Activated CD8-positive, alpha-beta memory T cell treated with anti-CD3 and anti-CD28 coated beads, Interleukin-2, amount 10 ng/mL, durations not matched to agents 7 days and 5 days (primary cell): ENCODE measurements around the gene GJB4. TPM values are rescaled to one million over a fixed set of nuclear protein-coding genes. Genes with fewer than 3 reads are reported as not detected.

Experiments
- ATAC-seq: fragments of 150-1000 bp; cut with Tn5 transposase; one replicate; pipeline ENCODE4 v1.10.0; 2021; ENCODE audit warnings: moderate library complexity
- CTCF ChIA-PET: fragments of 350-600 bp; sonication (Branson Sonifier 250); formaldehyde crosslinking; loops from one replicate; lab custom pipeline; 2021; ENCODE audit warnings: antibody characterized with exemption; lab: Charles Lee
- DNase-seq: peaks from one replicate; pipeline ENCODE4 v3.0.0-alpha.2; 2020
- H3K27ac Mint-ChIP-seq: one replicate; pipeline ENCODE4 v1.8.0; 2021; ENCODE audit warnings: mild to moderate bottlenecking, mixed read lengths
- H3K27me3 Mint-ChIP-seq: one replicate; pipeline ENCODE4 v1.8.0; 2021; ENCODE audit warnings: mixed read lengths
- H3K36me3 Mint-ChIP-seq: one replicate; pipeline ENCODE4 v1.8.0; 2021; ENCODE audit warnings: mild to moderate bottlenecking, mixed read lengths
- H3K4me1 Mint-ChIP-seq: one replicate; pipeline ENCODE4 v1.8.0; 2021; ENCODE audit warnings: mixed read lengths
- H3K4me3 Mint-ChIP-seq: one replicate; pipeline ENCODE4 v1.8.0; 2021; ENCODE audit warnings: mild to moderate bottlenecking, moderate library complexity, mixed read lengths
- H3K9me3 Mint-ChIP-seq: one replicate; pipeline ENCODE4 v1.8.0; 2022; ENCODE audit warnings: low read depth, mixed read lengths
- total RNA-seq, 2 experiments: library from RNA; stranded (reverse); gene quantifications; one replicate each; pipeline ENCODE4 v1.2.3, GENCODE V29; 2021

Gene GJB4
- total RNA-seq, 2 experiments from 2014 or later, result not detected

DNA sequence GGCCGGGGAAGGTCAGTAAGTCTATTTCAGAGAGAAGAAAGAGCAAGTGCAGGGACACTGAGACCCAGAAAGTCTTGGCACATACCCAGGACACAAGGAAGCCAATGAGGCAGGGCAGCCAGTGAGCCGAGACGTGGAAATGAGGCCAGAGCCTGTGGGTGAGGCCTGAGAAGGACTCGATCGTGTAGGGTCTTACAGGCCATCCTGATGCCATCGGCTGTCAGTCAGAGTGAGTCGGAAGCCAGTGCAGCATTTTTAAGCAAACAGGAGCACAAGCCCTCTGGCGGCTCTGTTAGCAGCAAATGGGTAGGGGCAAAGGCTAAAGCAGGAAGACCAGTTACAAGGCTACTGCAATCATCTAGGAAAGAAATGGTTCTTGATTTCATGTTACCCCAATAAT, 15.4 kb downstream of the GJB4 start:
- ATAC-seq (no peak), DNase-seq (no peak)
- peaks cover 19% of the 10 kb centered on the region for H3K27me3 Mint-ChIP-seq
- H3K27ac Mint-ChIP-seq, result no peak overlapping the region
- no peaks in the 10 kb centered on the region for H3K9me3 Mint-ChIP-seq
- H3K4me1 Mint-ChIP-seq, result no peaks in the 10 kb centered on the region
- H3K36me3 Mint-ChIP-seq, result no peaks in the 10 kb centered on the region
- no peak overlapping the region for H3K4me3 Mint-ChIP-seq
- CTCF ChIA-PET, result interaction anchor here (1.4 kb wide), 1 partner anchor 32 kb away, joined by 4 read pairs; no protein-coding TSS in a partner anchor

GRCh38 chr1:34776911-34777310, 17.4 kb downstream of the GJB4 start:
- Mint-ChIP-seq H3K4me3 (no peak overlapping the region), H3K9me3 (no peaks in the 10 kb centered on the region), H3K36me3 (no peaks in the 10 kb centered on the region), H3K27me3 (peaks cover 31% of the 10 kb centered on the region), H3K4me1 (peaks cover 2% of the 10 kb centered on the region), H3K27ac (no peak overlapping the region)
- no peak for ATAC-seq
- no peak for DNase-seq
- CTCF ChIA-PET, result interaction anchor here (1.4 kb wide), 1 partner anchor 9 kb away, joined by 4 read pairs; no protein-coding TSS in a partner anchor

DNA sequence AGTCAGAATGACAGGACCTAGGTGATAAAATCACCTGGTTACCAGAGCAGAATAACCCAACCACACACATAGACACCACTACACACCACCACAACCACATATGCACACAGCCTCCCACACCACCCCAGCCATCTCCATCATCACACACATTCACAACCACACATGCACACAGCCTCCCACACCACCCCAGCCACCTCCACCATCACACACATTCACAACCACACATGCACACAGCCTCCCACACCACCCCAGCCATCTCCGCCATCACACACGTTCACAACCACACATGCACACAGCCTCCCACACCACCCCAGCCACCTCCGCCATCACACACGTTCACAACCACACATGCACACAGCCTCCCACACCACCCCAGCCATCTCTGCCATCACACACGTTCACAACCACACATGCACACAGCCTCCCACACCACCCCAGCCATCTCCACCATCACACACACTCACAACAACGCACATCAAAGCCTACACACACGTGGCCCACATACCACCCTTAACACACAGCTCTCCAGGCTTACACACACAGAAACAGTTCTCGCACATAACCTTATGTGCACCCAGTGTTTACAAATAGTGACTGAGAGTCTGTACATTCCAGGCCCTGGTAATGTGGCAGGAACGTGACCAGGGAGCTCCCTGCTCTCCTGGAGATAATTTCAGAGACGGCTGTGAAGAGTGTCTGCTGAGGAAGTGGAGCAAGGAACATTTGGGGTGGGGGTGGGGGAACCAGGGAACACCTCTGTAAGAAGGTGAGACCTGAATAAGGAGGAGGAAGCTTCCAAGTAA, 18.2 kb downstream of the GJB4 start:
- Mint-ChIP-seq H3K4me1 (peaks cover 2% of the 10 kb centered on the region), H3K27me3 (peaks cover 38% of the 10 kb centered on the region), H3K9me3 (no peaks in the 10 kb centered on the region), H3K4me3 (no peak overlapping the region), H3K36me3 (no peaks in the 10 kb centered on the region), H3K27ac (no peak overlapping the region)
- DNase-seq (no peak), ATAC-seq (no peak)
- CTCF ChIA-PET, result no interaction called here

- peaks cover 42% of the 10 kb centered on the region for H3K27me3 Mint-ChIP-seq
- CTCF ChIA-PET, result no interaction called here
- no peak for ATAC-seq
- no peaks in the 10 kb centered on the region for H3K9me3 Mint-ChIP-seq
- DNase-seq, result no peak
- H3K36me3 Mint-ChIP-seq, result no peaks in the 10 kb centered on the region
- peaks cover 2% of the 10 kb centered on the region for H3K4me1 Mint-ChIP-seq
- H3K4me3 Mint-ChIP-seq, result no peak overlapping the region
- no peak overlapping the region for H3K27ac Mint-ChIP-seq
Observed at GRCh38 chr1:34778381-34778780, 18.8 kb downstream of the GJB4 start.

DNA sequence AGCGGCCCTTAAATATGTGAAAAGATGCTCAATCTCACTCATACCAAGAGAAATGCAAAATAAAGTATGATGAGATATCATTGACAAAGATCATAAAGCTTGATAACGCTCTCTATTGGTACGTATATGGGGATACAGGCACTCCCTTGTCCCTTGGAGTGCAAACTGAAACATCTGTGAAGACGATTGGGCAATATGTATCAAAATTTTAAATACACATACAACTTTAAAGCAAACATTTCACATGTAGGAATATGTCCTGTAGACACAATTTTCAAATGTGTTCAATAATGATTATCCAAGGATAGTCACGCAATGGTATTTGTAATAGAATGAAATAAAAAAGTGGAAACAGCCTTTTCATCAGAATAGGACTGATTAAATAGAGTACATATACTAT, 19.5 kb downstream of the GJB4 start:
- no peak for DNase-seq
- Mint-ChIP-seq H3K9me3 (no peaks in the 10 kb centered on the region), H3K4me3 (no peak overlapping the region), H3K4me1 (peaks cover 2% of the 10 kb centered on the region), H3K27me3 (peaks cover 44% of the 10 kb centered on the region), H3K27ac (no peak overlapping the region), H3K36me3 (no peaks in the 10 kb centered on the region)
- CTCF ChIA-PET, result no interaction called here
- ATAC-seq, result no peak

GRCh38 chr1:34779526-34779925, 20.0 kb downstream of the GJB4 start:
- CTCF ChIA-PET, result no interaction called here
- H3K27me3 Mint-ChIP-seq, result peaks cover 46% of the 10 kb centered on the region
- peaks cover 2% of the 10 kb centered on the region for H3K4me1 Mint-ChIP-seq
- ATAC-seq (no peak), DNase-seq (no peak)
- no peak overlapping the region for H3K4me3 Mint-ChIP-seq
- no peaks in the 10 kb centered on the region for H3K9me3 Mint-ChIP-seq
- H3K36me3 Mint-ChIP-seq, result no peaks in the 10 kb centered on the region
- H3K27ac Mint-ChIP-seq, result no peak overlapping the region

- H3K27ac Mint-ChIP-seq, result no peak overlapping the region
- CTCF ChIA-PET, result interaction anchor here (1.9 kb wide), 1 partner anchor 72 kb away, joined by 5 read pairs; no protein-coding TSS in a partner anchor
- no peaks in the 10 kb centered on the region for H3K9me3 Mint-ChIP-seq
- H3K27me3 Mint-ChIP-seq, result peaks cover 46% of the 10 kb centered on the region
- ATAC-seq (no peak), DNase-seq (no peak)
- peaks cover 2% of the 10 kb centered on the region for H3K4me1 Mint-ChIP-seq
- H3K36me3 Mint-ChIP-seq, result no peaks in the 10 kb centered on the region
- no peak overlapping the region for H3K4me3 Mint-ChIP-seq
Observed at GRCh38 chr1:34779962-34780361, 20.4 kb downstream of the GJB4 start.

DNA sequence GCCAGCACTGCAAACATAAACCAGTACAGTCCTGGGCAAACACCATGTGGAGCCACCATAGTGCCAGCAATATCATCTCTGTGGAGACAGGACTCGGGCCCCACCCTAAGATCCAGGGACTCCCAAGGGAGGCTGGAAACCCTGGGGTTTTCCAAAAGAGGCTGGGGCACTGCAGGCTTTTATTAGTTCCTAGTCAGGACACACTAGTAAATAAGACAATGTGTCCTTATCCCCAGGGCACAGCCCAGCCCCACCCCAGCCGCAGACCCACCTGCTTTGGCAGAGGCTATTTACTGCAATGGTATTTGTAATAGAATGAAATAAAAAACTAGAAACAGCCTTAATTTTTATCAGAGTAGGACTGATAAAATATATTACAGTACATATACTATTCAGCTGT, 21.0 kb downstream of the GJB4 start:
- H3K4me1 Mint-ChIP-seq, result peaks cover 2% of the 10 kb centered on the region

GRCh38 chr1:34781071-34781843, 21.7 kb downstream of the GJB4 start, which contains the start of gene GJB3:
Gene GJB3 (plus strand): TSS chr1:34781214. CDS start chr1:34784763, 3,549 bp downstream.
- no peak within 1 kb of the TSS for H3K4me3 Mint-ChIP-seq
- no peaks in the 10 kb centered on the region for H3K9me3 Mint-ChIP-seq
- peaks cover 2% of the 10 kb centered on the region for H3K4me1 Mint-ChIP-seq
- DNase-seq (no peak), ATAC-seq (peak; percentile 42)
- peaks cover 46% of the 10 kb centered on the region for H3K27me3 Mint-ChIP-seq
- no peaks in the 10 kb centered on the region for H3K36me3 Mint-ChIP-seq
- H3K27ac Mint-ChIP-seq, result no peak within 1 kb of the TSS
- CTCF ChIA-PET, result interaction anchor here (1.9 kb wide), 1 partner anchor 71 kb away, joined by 5 read pairs; no protein-coding TSS in a partner anchor

More for the DNA sequence above, 21.0 kb downstream of the GJB4 start:
- ATAC-seq, result no peak
- Mint-ChIP-seq H3K36me3 (no peaks in the 10 kb centered on the region), H3K27me3 (peaks cover 46% of the 10 kb centered on the region), H3K27ac (no peak overlapping the region), H3K9me3 (no peaks in the 10 kb centered on the region), H3K4me3 (no peak overlapping the region)
- no peak for DNase-seq
- CTCF ChIA-PET, result interaction anchor here (1.9 kb wide), 1 partner anchor 72 kb away, joined by 5 read pairs; no protein-coding TSS in a partner anchor

DNA sequence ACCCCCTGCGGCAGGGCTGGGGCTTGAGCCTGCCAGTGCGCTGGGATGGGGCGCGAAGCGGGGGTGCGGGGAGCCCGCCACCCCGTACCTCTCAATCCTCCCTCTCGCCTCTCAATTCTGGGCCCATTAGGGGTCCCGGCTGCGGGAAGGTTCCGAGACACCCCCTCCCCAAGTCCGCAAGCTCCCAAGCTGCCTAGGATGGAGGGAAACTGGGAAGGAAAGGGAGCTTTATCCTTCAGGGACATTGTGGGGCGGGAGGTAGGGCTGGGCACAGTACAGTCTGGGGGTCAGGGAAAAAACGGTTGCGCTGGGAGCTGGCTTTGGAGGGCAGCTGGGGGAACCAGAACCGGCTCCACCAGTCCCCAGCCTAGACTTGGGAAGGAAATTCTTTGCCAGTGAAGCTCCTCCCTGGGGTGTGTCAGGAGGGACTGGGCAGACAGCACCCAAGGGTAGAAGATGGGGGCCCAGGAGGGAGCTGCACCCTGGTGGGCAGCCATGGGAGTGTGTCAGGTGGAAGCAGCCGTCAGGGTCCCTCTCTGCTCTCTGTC, 22.4 kb downstream of the GJB4 start:
- DNase-seq (no peak), ATAC-seq (no peak)
- Mint-ChIP-seq H3K4me1 (peaks cover 4% of the 10 kb centered on the region), H3K27ac (no peak overlapping the region), H3K27me3 (peaks cover 46% of the 10 kb centered on the region), H3K4me3 (no peak overlapping the region), H3K9me3 (no peaks in the 10 kb centered on the region), H3K36me3 (no peaks in the 10 kb centered on the region)
- CTCF ChIA-PET, result interaction anchor here (1.9 kb wide), 1 partner anchor 70 kb away, joined by 5 read pairs; no protein-coding TSS in a partner anchor

DNA sequence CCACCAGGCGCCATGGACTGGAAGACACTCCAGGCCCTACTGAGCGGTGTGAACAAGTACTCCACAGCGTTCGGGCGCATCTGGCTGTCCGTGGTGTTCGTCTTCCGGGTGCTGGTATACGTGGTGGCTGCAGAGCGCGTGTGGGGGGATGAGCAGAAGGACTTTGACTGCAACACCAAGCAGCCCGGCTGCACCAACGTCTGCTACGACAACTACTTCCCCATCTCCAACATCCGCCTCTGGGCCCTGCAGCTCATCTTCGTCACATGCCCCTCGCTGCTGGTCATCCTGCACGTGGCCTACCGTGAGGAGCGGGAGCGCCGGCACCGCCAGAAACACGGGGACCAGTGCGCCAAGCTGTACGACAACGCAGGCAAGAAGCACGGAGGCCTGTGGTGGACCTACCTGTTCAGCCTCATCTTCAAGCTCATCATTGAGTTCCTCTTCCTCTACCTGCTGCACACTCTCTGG, 25.2 kb downstream of the GJB4 start:
- Mint-ChIP-seq H3K36me3 (no peaks in the 10 kb centered on the region), H3K27me3 (peaks cover 29% of the 10 kb centered on the region), H3K9me3 (no peaks in the 10 kb centered on the region), H3K4me1 (peaks cover 4% of the 10 kb centered on the region), H3K27ac (no peak overlapping the region), H3K4me3 (no peak overlapping the region)
- DNase-seq (peak; percentile 37), ATAC-seq (no peak)
- CTCF ChIA-PET, result interaction anchor here (1.2 to 6.7 kb wide), 2 partner anchors 68 to 82 kb away, joined by 3 to 51 read pairs; no protein-coding TSS in a partner anchor

GRCh38 chr1:34785231-34785874, 25.8 kb downstream of the GJB4 start:
- DNase-seq (peak; percentile 27), ATAC-seq (no peak)
- H3K36me3 Mint-ChIP-seq, result no peaks in the 10 kb centered on the region
- peaks cover 23% of the 10 kb centered on the region for H3K27me3 Mint-ChIP-seq
- H3K4me3 Mint-ChIP-seq, result no peak overlapping the region
- peaks cover 8% of the 10 kb centered on the region for H3K4me1 Mint-ChIP-seq
- no peak overlapping the region for H3K27ac Mint-ChIP-seq
- no peaks in the 10 kb centered on the region for H3K9me3 Mint-ChIP-seq
- CTCF ChIA-PET, result interaction anchor here (1.2 to 6.7 kb wide), 2 partner anchors 67 to 81 kb away, joined by 3 to 51 read pairs; no protein-coding TSS in a partner anchor
